Left renal pelvis (tissue), 4 donors: Measurements from ENCODE around the gene CCM2L. TPM values are rescaled to one million over a fixed set of nuclear protein-coding genes. Genes with fewer than 3 reads are reported as not detected.
A peak's percentile ranks its signal among the peaks of the same experiment; 100 is the strongest.

ENCODE experiments used
- DNase-seq, 4 donors: peaks; one replicate each; pipeline ENCODE4 v3.0.0-alpha.2; 2013; ENCODE audit warnings: low read depth in 4 of 4, low spot score in 3 of 4
- polyA plus RNA-seq, 4 donors: library from polyadenylated mRNA; unstranded; fragments of 120-200 nt; gene quantifications; one replicate each; pipeline ENCODE4 v1.2.1, GENCODE V29; 2013; ENCODE audit not compliant: insufficient read length in 4 of 4

The CCM2L gene
- polyA plus RNA-seq, 4 donors = 3.7 to 9.2 (median 6.4) TPM

GRCh38 chr20:31991339-31991705 is 18.9 kb upstream of the CCM2L start:
- no peak for DNase-seq

- no peak for DNase-seq
Observed at GRCh38 chr20:31992086-31992485, 18.2 kb upstream of the CCM2L start.

GRCh38 chr20:31996996-31997395 is 13.2 kb upstream of the CCM2L start:
- DNase-seq = no peak

GRCh38 chr20:31998246-31998645 is 12.0 kb upstream of the CCM2L start:
- no peak for DNase-seq

GRCh38 chr20:32003325-32003724 is 6.9 kb upstream of the CCM2L start:
- no peak for DNase-seq

- DNase-seq = no peak
Observed at GRCh38 chr20:32004963-32005362, 5.3 kb upstream of the CCM2L start.

GRCh38 chr20:32006053-32006452 is 4.2 kb upstream of the CCM2L start:
- DNase-seq = no peak

- DNase-seq = no peak
Observed at GRCh38 chr20:32006841-32007786, 3.1 kb upstream of the CCM2L start.

- DNase-seq = no peak
Observed at GRCh38 chr20:32007787-32008616, 2.2 kb upstream of the CCM2L start.

GRCh38 chr20:32009564-32009963 is 674 bp upstream of the CCM2L start:
- no peak for DNase-seq

- no peak for DNase-seq
Observed at GRCh38 chr20:32010666-32011065, 428 bp downstream of the CCM2L start.

GRCh38 chr20:32012159-32012688 is 2.0 kb downstream of the CCM2L start:
- no peak for DNase-seq

GRCh38 chr20:32013326-32013725 is 3.1 kb downstream of the CCM2L start:
- no peak for DNase-seq

- no peak for DNase-seq
Observed at GRCh38 chr20:32017711-32018251, 7.5 kb downstream of the CCM2L start.

GRCh38 chr20:32018269-32019155 is 8.3 kb downstream of the CCM2L start:
- DNase-seq = peak in 2 of 4 donors; percentile 51 to 58

- DNase-seq = no peak
Observed at GRCh38 chr20:32019156-32019510, 8.9 kb downstream of the CCM2L start.

- DNase-seq = no peak
Observed at GRCh38 chr20:32019563-32020463, 9.6 kb downstream of the CCM2L start.

- no peak for DNase-seq
Observed at GRCh38 chr20:32021091-32021490, 10.9 kb downstream of the CCM2L start.

GRCh38 chr20:32024683-32025295 is 14.6 kb downstream of the CCM2L start:
- no peak for DNase-seq
